H9 (cell line): ENCODE measurements around the gene HHAT. TPM values are rescaled to one million over a fixed set of nuclear protein-coding genes. Genes with fewer than 3 reads are reported as not detected.

Experiments
- DNase-seq: peaks from one replicate; pipeline ENCODE4 v3.0.0-alpha.2; 2017
- H2AFZ ChIP-seq: one replicate; pipeline ENCODE4 v1.6.1; 2013; ENCODE audit warnings: mild to moderate bottlenecking, low read length, control low read depth, moderate library complexity
- H2AK5ac ChIP-seq: 2 replicates; pipeline ENCODE4 v1.6.1; 2013; ENCODE audit warnings: low read length, control low read depth, mixed read lengths; ENCODE audit not compliant: insufficient read length
- H2BK120ac ChIP-seq: one replicate; pipeline ENCODE4 v1.6.1; 2013; ENCODE audit warnings: low read depth, mild to moderate bottlenecking, low read length, control low read depth, inconsistent platforms; ENCODE audit not compliant: poor library complexity, severe bottlenecking
- H2BK12ac ChIP-seq: 2 replicates; pipeline ENCODE4 v1.6.1; 2013; ENCODE audit warnings: low read length, control low read depth, mixed read lengths, low read depth; ENCODE audit not compliant: insufficient read length
- H2BK15ac ChIP-seq: 2 replicates; pipeline ENCODE4 v1.6.1; 2013; ENCODE audit warnings: low read depth, low read length, control low read depth
- H2BK20ac ChIP-seq: one replicate; pipeline ENCODE4 v1.6.1; 2013; ENCODE audit warnings: low read depth, mild to moderate bottlenecking, low read length, control low read depth, inconsistent platforms; ENCODE audit not compliant: poor library complexity, severe bottlenecking
- H2BK5ac ChIP-seq: 2 replicates; pipeline ENCODE4 v1.6.1; 2013; ENCODE audit warnings: low read length, control low read depth, mixed read lengths; ENCODE audit not compliant: insufficient read length
- H3K14ac ChIP-seq: 2 replicates; pipeline ENCODE4 v1.6.1; 2013; ENCODE audit warnings: low read length, control low read depth; ENCODE audit not compliant: insufficient read depth
- H3K18ac ChIP-seq: 2 replicates; pipeline ENCODE4 v1.6.1; 2013; ENCODE audit warnings: low read depth, mild to moderate bottlenecking, mixed read lengths, low read length, control low read depth; ENCODE audit not compliant: insufficient read length
- H3K23ac ChIP-seq: 2 replicates; pipeline ENCODE4 v1.6.1; 2013; ENCODE audit warnings: low read length, control low read depth, mixed read lengths, low read depth; ENCODE audit not compliant: insufficient read length
- H3K23me2 ChIP-seq: 2 replicates; pipeline ENCODE4 v1.6.1; 2013; ENCODE audit warnings: low read depth, mild to moderate bottlenecking, mixed read lengths, low read length, control low read depth; ENCODE audit not compliant: insufficient read length, poor library complexity, severe bottlenecking
- H3K27ac ChIP-seq: 2 replicates; pipeline ENCODE4 v1.5.1; 2013; ENCODE audit warnings: low read length, control low read depth, mixed read lengths, low read depth; ENCODE audit not compliant: insufficient read length
- H3K27me3 ChIP-seq: 2 replicates; pipeline ENCODE4 v1.6.1; 2013; ENCODE audit warnings: low read length, control low read depth, inconsistent platforms; ENCODE audit not compliant: insufficient read depth
- H3K4ac ChIP-seq: 2 replicates; pipeline ENCODE4 v1.6.1; 2013; ENCODE audit warnings: low read depth, mild to moderate bottlenecking, control low read depth, inconsistent platforms, low read length, moderate library complexity
- H3K4me1 ChIP-seq: 2 replicates; pipeline ENCODE4 v1.6.1; 2013; ENCODE audit warnings: low read length, control low read depth, inconsistent platforms; ENCODE audit not compliant: insufficient read depth
- H3K4me2 ChIP-seq: 2 replicates; pipeline ENCODE4 v1.6.1; 2013; ENCODE audit warnings: low read length, control low read depth, mixed read lengths; ENCODE audit not compliant: insufficient read length, insufficient read depth
- H3K56ac ChIP-seq: 2 replicates; pipeline ENCODE4 v1.6.1; 2013; ENCODE audit warnings: low read depth, mild to moderate bottlenecking, mixed read lengths, low read length, control low read depth; ENCODE audit not compliant: insufficient read length
- H3K79me1 ChIP-seq: 2 replicates; pipeline ENCODE4 v1.6.1; 2013; ENCODE audit warnings: low read depth, mild to moderate bottlenecking, moderate library complexity, low read length, control low read depth, inconsistent platforms; ENCODE audit not compliant: insufficient read depth, poor library complexity, severe bottlenecking
- H3K79me2 ChIP-seq: 2 replicates; pipeline ENCODE4 v1.6.1; 2013; ENCODE audit warnings: low read length, control low read depth, inconsistent platforms; ENCODE audit not compliant: insufficient read depth
- H3K9ac ChIP-seq: 2 replicates; pipeline ENCODE4 v1.6.1; 2013; ENCODE audit warnings: low read length, control low read depth, mixed read lengths; ENCODE audit not compliant: insufficient read length; ENCODE audit errors: extremely low read depth
- H3K9me3 ChIP-seq: one replicate; pipeline ENCODE4 v1.6.1; 2013; ENCODE audit warnings: low read depth, low read length, inconsistent platforms; ENCODE audit not compliant: control insufficient read depth
- H3T11ph ChIP-seq: one replicate; pipeline ENCODE4 v1.6.1; 2013; ENCODE audit warnings: mild to moderate bottlenecking, low read length, control low read depth, inconsistent platforms
- H4K20me1 ChIP-seq: one replicate; pipeline ENCODE4 v1.6.1; 2013; ENCODE audit not compliant: control insufficient read depth, insufficient read length, insufficient read depth
- H4K5ac ChIP-seq: 2 replicates; pipeline ENCODE4 v1.6.1; 2013; ENCODE audit warnings: low read depth, mild to moderate bottlenecking, mixed read lengths, low read length, control low read depth; ENCODE audit not compliant: insufficient read length
- H4K8ac ChIP-seq: replicated peaks from 2 replicates; pipeline ENCODE4 v1.6.1; 2013; ENCODE audit warnings: low read length, control low read depth, mixed read lengths, low read depth; ENCODE audit not compliant: insufficient read length
- H4K91ac ChIP-seq: 2 replicates; pipeline ENCODE4 v1.6.1; 2013; ENCODE audit warnings: low read depth, mild to moderate bottlenecking, moderate library complexity, mixed read lengths, low read length, control low read depth; ENCODE audit not compliant: insufficient read length
- H3K27ac Mint-ChIP-seq, 3 experiments: 2 replicates in 2 of 3; 3 replicates in 1 of 3; pipeline ENCODE4 v1.8.0; 2020 to 2021; ENCODE audit warnings: mixed read lengths in 3 of 3, mild to moderate bottlenecking in 1 of 3, moderate library complexity in 1 of 3
- H3K27me3 Mint-ChIP-seq: 2 replicates; pipeline ENCODE4 v1.8.0; 2021; ENCODE audit warnings: low read depth, mild to moderate bottlenecking, moderate library complexity, mixed read lengths
- H3K36me3 Mint-ChIP-seq, 3 experiments: 2 replicates in 2 of 3; 3 replicates in 1 of 3; pipeline ENCODE4 v1.8.0; 2020 to 2021; ENCODE audit warnings: low read depth in 3 of 3, mixed read lengths in 3 of 3; ENCODE audit not compliant: insufficient read depth in 1 of 3
- H3K4me1 Mint-ChIP-seq, 2 experiments: 2 replicates each; pipeline ENCODE4 v1.8.0; 2020; ENCODE audit warnings: mixed read lengths in 2 of 2
- H3K4me3 Mint-ChIP-seq, 2 experiments: 2 replicates in 1 of 2; 3 replicates in 1 of 2; pipeline ENCODE4 v1.8.0; 2020 to 2021; ENCODE audit warnings: mild to moderate bottlenecking in 2 of 2, mixed read lengths in 2 of 2, moderate library complexity in 1 of 2
- H3K9me3 Mint-ChIP-seq, 2 experiments: 2 replicates in 1 of 2; 3 replicates in 1 of 2; pipeline ENCODE4 v1.8.0; 2020; ENCODE audit warnings: mild to moderate bottlenecking in 2 of 2, mixed read lengths in 2 of 2, moderate library complexity in 1 of 2
- CTCF ChIP-seq: fragments of 200-600 bp; sonication (generic); conservative IDR thresholded peaks from 3 replicates; pipeline ENCODE4 v1.8.0; 2021; ENCODE audit warnings: antibody characterized with exemption, mild to moderate bottlenecking
- WGBS: extraction: QIAGEN DNeasy Blood & Tissue Kit; methylation state at CpG from one replicate; pipeline ENCODE4 v1.1.7; 2013; ENCODE audit warnings: missing lambda C conversion rate, low lambda C conversion rate, mixed read lengths; ENCODE audit not compliant: insufficient read length; ENCODE audit errors: extremely low coverage; 5-methylcytosine and 5-hydroxymethylcytosine counted together
- total RNA-seq: library from RNA; stranded (reverse); gene quantifications from 2 replicates; pipeline ENCODE4 v1.2.1, GENCODE V29; 2021

HHAT gene
- total RNA-seq, 1 experiment from 2014 or later: 0.48 TPM

- Mint-ChIP-seq H3K36me3 (peaks cover 0 to 7% (median 0%) of the 10 kb centered on the region in 3 experiments; a peak in 2 of 7 replicates), H3K27ac (no peak overlapping the region; a peak in 1 of 7 replicates), H3K4me1 (peaks cover 9 to 18% of the 10 kb centered on the region in 2 experiments), H3K27me3 (no peaks in the 10 kb centered on the region), H3K9me3 (no peaks in the 10 kb centered on the region; a peak in 1 of 5 replicates), H3K4me3 (no peak overlapping the region)
- H3K9me3 ChIP-seq: no peaks in the 10 kb centered on the region
- no peak overlapping the region for H3K9ac ChIP-seq
- no peak overlapping the region for H3K23ac ChIP-seq
- no peak for DNase-seq
- no peak overlapping the region for H2BK120ac ChIP-seq
- H4K8ac ChIP-seq: no peak overlapping the region
- no peak overlapping the region for H3K4ac ChIP-seq
- no peak overlapping the region for H2BK20ac ChIP-seq
- no peak overlapping the region for H3K18ac ChIP-seq
- H3K4me2 ChIP-seq: no peak overlapping the region
- H3K23me2 ChIP-seq: no peaks in the 10 kb centered on the region
- H4K91ac ChIP-seq: no peak overlapping the region
- no peaks in the 10 kb centered on the region for H3K79me1 ChIP-seq
- no peak overlapping the region for H3K14ac ChIP-seq
- no peaks in the 10 kb centered on the region for H4K20me1 ChIP-seq
- no peak overlapping the region for H3K56ac ChIP-seq
- no peak overlapping the region for H3T11ph ChIP-seq
- no peaks in the 10 kb centered on the region for H3K79me2 ChIP-seq
- no peaks in the 10 kb centered on the region for H3K27me3 ChIP-seq
- H3K27ac ChIP-seq: no peak overlapping the region
- WGBS: no CpG with 5 or more reads among the region's 3 CpGs
- no peak overlapping the region for H2AK5ac ChIP-seq
- H4K5ac ChIP-seq: no peak overlapping the region
- H2AFZ ChIP-seq: no peak overlapping the region
- no peak overlapping the region for H2BK5ac ChIP-seq
- TF ChIP-seq CTCF: no peak
- H3K4me1 ChIP-seq: no peaks in the 10 kb centered on the region
- H2BK15ac ChIP-seq: no peak overlapping the region
- no peak overlapping the region for H2BK12ac ChIP-seq
Measured at GRCh38 chr1:210706246-210706645, 377.5 kb downstream of the HHAT start.
